ENCODE measurements around the gene TMEM271.

TMEM271 gene

DNA sequence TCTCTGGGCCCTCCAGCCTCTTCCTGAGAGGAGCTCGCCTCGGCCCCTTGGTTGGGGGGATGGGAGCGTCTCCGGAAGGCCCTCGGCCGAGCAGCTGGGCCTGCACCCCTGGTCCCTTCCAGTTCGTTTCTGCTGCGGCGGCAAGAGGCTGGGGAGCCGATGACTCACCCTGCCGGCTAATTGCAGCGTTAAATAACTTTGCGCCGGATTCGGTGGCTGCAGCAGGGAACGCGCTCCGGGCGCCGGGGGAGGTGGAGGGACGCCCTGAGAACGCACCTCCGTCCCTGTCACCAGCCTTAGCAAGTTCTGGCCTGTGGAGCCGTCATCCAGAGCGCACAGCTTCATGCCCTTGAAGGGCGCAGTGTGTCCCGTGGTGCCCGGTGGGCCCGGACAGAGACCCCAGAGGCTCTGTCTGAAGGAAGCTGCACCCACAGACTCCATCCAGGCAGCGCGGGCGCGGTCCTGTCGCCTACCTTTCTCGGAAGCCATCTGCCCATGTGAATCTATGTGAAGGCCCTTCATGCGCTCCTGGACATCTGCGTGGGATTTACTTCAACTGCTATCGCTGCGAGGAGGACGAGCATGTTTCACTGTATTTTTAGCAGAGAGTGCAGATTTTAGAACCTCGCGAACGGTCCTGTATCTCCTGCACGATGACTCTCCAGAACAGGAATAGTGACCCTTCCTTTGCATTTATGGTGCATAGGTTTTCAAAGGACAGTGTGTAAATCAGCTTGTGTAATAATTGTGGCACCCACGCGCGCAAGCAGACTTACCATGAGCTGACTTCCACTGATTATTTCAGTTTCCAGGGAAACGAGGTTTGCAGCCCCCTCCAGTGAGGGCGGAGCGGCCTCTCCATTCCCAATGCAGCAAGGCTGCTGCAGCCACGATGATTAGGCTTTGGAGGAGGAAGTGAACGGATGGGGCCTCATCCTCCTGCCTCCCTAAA lies 1.7 kb upstream of the TMEM271 start:
- Mint-ChIP-seq H3K36me3 (peaks cover 3% of the 10 kb centered on the region), H3K27ac (no peak overlapping the region), H3K9me3 (peaks cover 5% of the 10 kb centered on the region), H3K4me3 (no peak overlapping the region), H3K4me1 (peaks cover 8% of the 10 kb centered on the region), H3K27me3 (peaks cover 73% of the 10 kb centered on the region)
- no peak for DNase-seq
- CTCF ChIA-PET = no interaction called here

GRCh38 chr4:576991-577498 lies 950 bp upstream of the TMEM271 start:
- H3K27me3 Mint-ChIP-seq = peaks cover 80% of the 10 kb centered on the region
- H3K4me3 Mint-ChIP-seq = no peak overlapping the region
- H3K27ac Mint-ChIP-seq = peak overlapping the region; percentile 62

DNA sequence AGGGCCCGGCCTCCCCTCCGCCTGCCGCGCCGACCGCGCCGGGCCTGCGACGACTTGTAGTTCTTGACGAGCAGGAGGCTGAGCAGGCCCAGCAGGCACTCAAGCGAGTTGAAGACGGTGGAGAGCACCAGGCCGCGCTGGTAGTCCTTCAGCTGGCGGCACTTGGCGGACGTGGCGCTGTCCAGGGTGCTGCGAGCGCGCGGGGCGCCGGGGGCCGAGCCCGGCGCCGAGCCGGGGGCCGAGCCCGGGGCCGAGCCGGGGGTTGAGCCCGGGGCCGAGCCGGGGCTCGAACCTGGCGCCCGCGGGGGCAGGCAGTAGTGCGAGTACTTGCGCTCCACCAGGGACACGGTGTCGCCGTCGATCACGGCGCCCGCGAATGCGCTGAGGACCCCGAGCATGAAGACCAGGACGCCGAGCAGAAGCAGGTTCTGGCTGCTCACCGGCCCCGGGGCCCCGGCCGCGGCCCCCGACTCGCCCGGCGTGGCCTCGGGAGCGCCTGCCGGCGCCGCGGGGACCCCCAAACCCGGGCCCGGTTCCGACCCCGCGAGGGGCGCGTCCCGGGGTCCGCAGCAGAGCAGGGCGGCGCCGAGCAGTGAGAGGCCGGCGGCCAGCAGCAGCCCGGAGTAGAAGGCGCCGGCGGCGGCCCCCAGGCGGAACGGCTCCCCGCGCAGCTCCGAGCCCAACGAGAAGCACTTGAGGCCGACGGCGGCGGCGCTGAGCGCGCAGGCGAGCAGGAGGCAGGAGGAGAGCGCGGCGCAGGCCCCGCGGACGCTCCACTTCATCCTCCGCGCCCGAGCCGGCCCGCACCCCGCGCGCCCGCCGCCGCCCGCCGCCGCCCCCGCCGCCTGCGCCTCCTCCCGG lies 584 bp downstream of the TMEM271 start:
- Mint-ChIP-seq H3K27ac (no peak overlapping the region), H3K4me3 (no peak overlapping the region), H3K9me3 (peaks cover 10% of the 10 kb centered on the region), H3K36me3 (peaks cover 3% of the 10 kb centered on the region), H3K4me1 (peaks cover 8% of the 10 kb centered on the region), H3K27me3 (peaks cover 85% of the 10 kb centered on the region)
- CTCF ChIA-PET = no interaction called here
- DNase-seq = peak; percentile 22

More at GRCh38 chr4:576991-577498, 950 bp upstream of the TMEM271 start:
- Mint-ChIP-seq H3K4me1 (peaks cover 8% of the 10 kb centered on the region), H3K9me3 (peaks cover 8% of the 10 kb centered on the region), H3K36me3 (peaks cover 3% of the 10 kb centered on the region)
- CTCF ChIA-PET = no interaction called here
- no peak for DNase-seq

DNA sequence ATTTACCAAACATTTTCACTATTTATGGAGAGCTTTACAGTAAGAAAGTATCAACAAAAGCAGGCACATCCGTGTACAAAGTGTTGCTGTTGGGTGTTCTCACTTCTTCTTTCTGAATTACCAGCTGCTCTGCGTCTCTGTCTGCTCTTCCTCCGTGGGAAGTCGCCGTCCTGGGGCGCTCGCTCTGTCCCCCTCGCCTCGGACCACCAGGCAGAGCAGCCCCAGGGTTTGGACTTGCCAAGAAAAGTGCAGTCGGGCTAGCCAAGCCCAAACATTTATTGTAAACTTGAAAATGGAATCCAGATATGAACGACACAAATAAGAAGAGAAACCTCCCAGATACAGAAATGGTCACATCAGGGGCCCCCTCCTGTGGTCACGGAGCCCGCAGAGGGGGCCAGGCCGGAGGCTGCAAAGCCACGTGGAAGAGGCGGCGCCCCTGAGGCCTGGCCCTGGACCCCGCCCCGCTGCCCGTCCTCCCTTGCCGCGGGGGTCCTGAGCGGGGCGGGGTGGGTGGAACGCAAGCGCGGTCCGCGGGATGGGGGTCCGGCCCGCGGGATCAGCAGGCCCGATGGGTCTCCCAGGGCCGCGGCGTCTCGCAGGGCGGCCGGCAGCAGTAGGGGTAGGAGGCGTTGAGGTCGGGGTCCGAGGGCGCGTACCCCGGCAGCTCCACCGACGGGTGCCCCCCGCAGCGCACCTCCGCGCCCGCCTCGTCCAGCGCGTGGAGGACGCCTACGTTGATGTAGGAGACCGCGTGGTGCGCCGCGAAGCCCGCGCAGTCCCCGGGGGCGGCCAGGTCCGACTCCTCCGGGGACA lies 1.5 kb downstream of the TMEM271 start:
- H3K4me3 Mint-ChIP-seq = peak overlapping the region; percentile 33
- no peak for DNase-seq
- H3K9me3 Mint-ChIP-seq = peaks cover 10% of the 10 kb centered on the region
- peak overlapping the region; percentile 60 for H3K27ac Mint-ChIP-seq
- CTCF ChIA-PET = no interaction called here
- H3K36me3 Mint-ChIP-seq = peaks cover 3% of the 10 kb centered on the region
- H3K27me3 Mint-ChIP-seq = peaks cover 75% of the 10 kb centered on the region
- H3K4me1 Mint-ChIP-seq = peaks cover 8% of the 10 kb centered on the region

DNA sequence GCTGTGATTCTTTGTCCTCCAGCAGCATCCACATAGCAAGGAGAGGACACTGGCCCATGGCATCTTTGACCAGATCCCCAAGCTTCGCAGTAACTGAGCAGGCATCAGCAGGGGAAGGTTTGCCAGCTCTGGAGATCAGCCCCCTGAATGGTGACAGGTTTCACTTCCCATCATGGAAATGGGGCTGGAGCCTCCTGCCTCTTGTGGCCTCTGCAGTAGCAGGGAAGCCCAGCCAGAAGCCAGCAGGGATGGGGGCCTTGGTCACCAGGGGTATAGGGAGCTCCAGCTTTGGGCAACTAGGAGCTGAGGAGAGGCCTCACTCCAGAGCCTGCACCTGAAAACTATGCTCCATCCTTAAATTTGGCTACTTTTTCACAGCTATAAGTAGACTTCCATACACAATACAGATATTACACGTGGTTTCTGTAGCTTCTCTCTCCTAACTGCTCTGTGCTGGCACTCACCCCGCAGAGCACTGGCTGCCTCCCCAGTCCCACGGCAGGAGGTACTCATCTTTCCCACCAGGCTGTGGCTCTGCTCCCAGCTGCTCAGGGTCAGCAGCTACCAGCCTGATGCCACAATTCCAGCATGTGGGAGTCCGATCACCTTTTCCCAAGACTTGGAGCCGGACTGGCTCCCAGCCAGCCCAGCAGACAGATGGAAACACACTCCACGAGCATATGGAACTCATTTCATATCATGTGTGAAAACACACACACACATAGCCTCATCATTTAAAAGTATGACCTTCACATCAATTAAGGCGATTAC lies 2.8 kb downstream of the TMEM271 start:
- CTCF ChIA-PET = no interaction called here
- Mint-ChIP-seq H3K27ac (no peak overlapping the region), H3K4me3 (no peak overlapping the region), H3K4me1 (peaks cover 8% of the 10 kb centered on the region), H3K27me3 (peaks cover 63% of the 10 kb centered on the region), H3K9me3 (peaks cover 10% of the 10 kb centered on the region), H3K36me3 (peaks cover 3% of the 10 kb centered on the region)
- DNase-seq = no peak

- DNase-seq = no peak
- H3K27me3 Mint-ChIP-seq = peaks cover 56% of the 10 kb centered on the region
- H3K27ac Mint-ChIP-seq = no peak overlapping the region
- peaks cover 6% of the 10 kb centered on the region for H3K4me1 Mint-ChIP-seq
- no peak overlapping the region for H3K4me3 Mint-ChIP-seq
- CTCF ChIA-PET = no interaction called here
- peaks cover 3% of the 10 kb centered on the region for H3K36me3 Mint-ChIP-seq
- peaks cover 10% of the 10 kb centered on the region for H3K9me3 Mint-ChIP-seq
These were observed 3.5 kb downstream of the TMEM271 start for GRCh38 chr4:572594-572993.

- Mint-ChIP-seq H3K36me3 (peaks cover 3% of the 10 kb centered on the region), H3K27me3 (peaks cover 50% of the 10 kb centered on the region), H3K4me1 (peaks cover 3% of the 10 kb centered on the region), H3K9me3 (peaks cover 10% of the 10 kb centered on the region), H3K4me3 (no peak overlapping the region), H3K27ac (no peak overlapping the region)
- no peak for DNase-seq
- CTCF ChIA-PET = no interaction called here
These were observed 4.1 kb downstream of the TMEM271 start for GRCh38 chr4:571838-572572.

GRCh38 chr4:570754-571153 lies 5.3 kb downstream of the TMEM271 start:
- H3K36me3 Mint-ChIP-seq = peaks cover 3% of the 10 kb centered on the region
- peaks cover 17% of the 10 kb centered on the region for H3K9me3 Mint-ChIP-seq
- no peak for DNase-seq
- H3K27me3 Mint-ChIP-seq = peaks cover 41% of the 10 kb centered on the region
- CTCF ChIA-PET = no interaction called here
- no peak overlapping the region for H3K4me3 Mint-ChIP-seq
- H3K4me1 Mint-ChIP-seq = peaks cover 2% of the 10 kb centered on the region
- H3K27ac Mint-ChIP-seq = no peak overlapping the region

DNA sequence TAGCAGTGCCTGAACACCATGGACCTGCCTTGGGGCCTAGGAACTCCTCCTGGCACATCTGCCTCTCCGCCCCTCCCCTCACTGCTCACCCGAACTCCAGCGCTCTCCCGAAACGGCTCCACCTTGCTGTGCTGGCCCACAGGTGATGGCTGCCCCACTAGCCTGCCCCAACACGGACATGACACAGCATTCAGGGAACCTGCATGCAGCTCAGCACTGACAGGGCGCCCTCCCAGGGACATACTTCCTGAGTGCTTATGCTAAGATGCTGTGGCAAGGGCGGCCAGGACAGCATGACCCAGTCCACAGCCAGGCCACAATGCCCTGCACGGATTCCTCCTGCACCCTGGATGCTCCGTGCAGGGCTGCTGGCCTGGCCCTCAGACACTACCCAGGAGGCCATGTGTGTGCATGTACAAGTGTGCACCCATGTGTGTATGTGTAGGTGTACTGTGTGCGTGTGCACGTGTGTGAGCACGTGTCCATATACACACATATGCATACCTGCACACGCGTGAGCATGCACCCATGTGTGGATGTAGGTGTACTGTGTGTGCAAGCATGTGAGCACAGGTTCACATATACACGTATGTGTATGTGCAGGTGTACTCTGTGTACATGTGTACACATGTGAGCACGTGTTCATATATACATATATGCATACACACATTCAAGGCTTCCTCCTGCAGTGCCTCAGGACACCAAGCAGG lies 6.0 kb downstream of the TMEM271 start:
- peaks cover 2% of the 10 kb centered on the region for H3K4me1 Mint-ChIP-seq
- CTCF ChIA-PET = no interaction called here
- peaks cover 36% of the 10 kb centered on the region for H3K27me3 Mint-ChIP-seq
- DNase-seq = no peak
- no peak overlapping the region for H3K4me3 Mint-ChIP-seq
- no peak overlapping the region for H3K27ac Mint-ChIP-seq
- H3K36me3 Mint-ChIP-seq = peaks cover 3% of the 10 kb centered on the region
- peaks cover 23% of the 10 kb centered on the region for H3K9me3 Mint-ChIP-seq

GRCh38 chr4:568962-569361 lies 7.1 kb downstream of the TMEM271 start:
- H3K4me1 Mint-ChIP-seq = no peaks in the 10 kb centered on the region
- peaks cover 28% of the 10 kb centered on the region for H3K27me3 Mint-ChIP-seq
- no peak for DNase-seq
- CTCF ChIA-PET = no interaction called here
- H3K9me3 Mint-ChIP-seq = peaks cover 31% of the 10 kb centered on the region
- no peak overlapping the region for H3K4me3 Mint-ChIP-seq
- no peak overlapping the region for H3K27ac Mint-ChIP-seq
- H3K36me3 Mint-ChIP-seq = no peaks in the 10 kb centered on the region

GRCh38 chr4:568351-568652 lies 7.8 kb downstream of the TMEM271 start:
- Mint-ChIP-seq H3K9me3 (peaks cover 36% of the 10 kb centered on the region), H3K27me3 (peaks cover 21% of the 10 kb centered on the region), H3K4me1 (no peaks in the 10 kb centered on the region), H3K4me3 (no peak overlapping the region), H3K36me3 (no peaks in the 10 kb centered on the region), H3K27ac (no peak overlapping the region)
- no peak for DNase-seq
- CTCF ChIA-PET = no interaction called here

GRCh38 chr4:567457-568350 lies 8.4 kb downstream of the TMEM271 start:
- H3K36me3 Mint-ChIP-seq = no peaks in the 10 kb centered on the region
- CTCF ChIA-PET = no interaction called here
- H3K27me3 Mint-ChIP-seq = peaks cover 15% of the 10 kb centered on the region

More at GRCh38 chr4:567457-568350, 8.4 kb downstream of the TMEM271 start:
- DNase-seq = no peak
- no peak overlapping the region for H3K27ac Mint-ChIP-seq
- no peaks in the 10 kb centered on the region for H3K4me1 Mint-ChIP-seq
- H3K9me3 Mint-ChIP-seq = peaks cover 42% of the 10 kb centered on the region
- no peak overlapping the region for H3K4me3 Mint-ChIP-seq
